Central memory CD8-positive, alpha-beta T cell (primary cell): ENCODE data around the gene S100A11.
A peak's percentile ranks its signal among the peaks of the same experiment; 100 is the strongest.

Experiments used
- ATAC-seq: fragments of 150-1000 bp; cut with Tn5 transposase; replicated peaks from 2 replicates; pipeline ENCODE4 v1.10.0; 2022; ENCODE audit warnings: mild to moderate bottlenecking, moderate FRiP score, moderate number of reproducible peaks; ENCODE audit not compliant: poor library complexity, severe bottlenecking; ENCODE audit errors: extremely low read depth
- DNase-seq, 2 donors: peaks; one replicate each; pipeline ENCODE4 v3.0.0; 2021; ENCODE audit warnings: low spot score in 2 of 2
- H3K27ac Mint-ChIP-seq: one replicate; pipeline ENCODE4 v1.8.0; 2022; ENCODE audit warnings: low read depth, mild to moderate bottlenecking, moderate library complexity, mixed read lengths
- H3K27me3 Mint-ChIP-seq: one replicate; pipeline ENCODE4 v1.8.0; 2022; ENCODE audit warnings: mixed read lengths
- H3K36me3 Mint-ChIP-seq: one replicate; pipeline ENCODE4 v1.8.0; 2022; ENCODE audit warnings: mild to moderate bottlenecking, moderate library complexity, mixed read lengths; ENCODE audit not compliant: insufficient read depth
- H3K4me1 Mint-ChIP-seq: one replicate; pipeline ENCODE4 v1.8.0; 2022; ENCODE audit warnings: mixed read lengths
- H3K4me3 Mint-ChIP-seq: one replicate; pipeline ENCODE4 v1.8.0; 2022; ENCODE audit warnings: mild to moderate bottlenecking, moderate library complexity, mixed read lengths
- H3K9me3 Mint-ChIP-seq: one replicate; pipeline ENCODE4 v1.8.0; 2022; ENCODE audit warnings: mixed read lengths

S100A11 gene

DNA sequence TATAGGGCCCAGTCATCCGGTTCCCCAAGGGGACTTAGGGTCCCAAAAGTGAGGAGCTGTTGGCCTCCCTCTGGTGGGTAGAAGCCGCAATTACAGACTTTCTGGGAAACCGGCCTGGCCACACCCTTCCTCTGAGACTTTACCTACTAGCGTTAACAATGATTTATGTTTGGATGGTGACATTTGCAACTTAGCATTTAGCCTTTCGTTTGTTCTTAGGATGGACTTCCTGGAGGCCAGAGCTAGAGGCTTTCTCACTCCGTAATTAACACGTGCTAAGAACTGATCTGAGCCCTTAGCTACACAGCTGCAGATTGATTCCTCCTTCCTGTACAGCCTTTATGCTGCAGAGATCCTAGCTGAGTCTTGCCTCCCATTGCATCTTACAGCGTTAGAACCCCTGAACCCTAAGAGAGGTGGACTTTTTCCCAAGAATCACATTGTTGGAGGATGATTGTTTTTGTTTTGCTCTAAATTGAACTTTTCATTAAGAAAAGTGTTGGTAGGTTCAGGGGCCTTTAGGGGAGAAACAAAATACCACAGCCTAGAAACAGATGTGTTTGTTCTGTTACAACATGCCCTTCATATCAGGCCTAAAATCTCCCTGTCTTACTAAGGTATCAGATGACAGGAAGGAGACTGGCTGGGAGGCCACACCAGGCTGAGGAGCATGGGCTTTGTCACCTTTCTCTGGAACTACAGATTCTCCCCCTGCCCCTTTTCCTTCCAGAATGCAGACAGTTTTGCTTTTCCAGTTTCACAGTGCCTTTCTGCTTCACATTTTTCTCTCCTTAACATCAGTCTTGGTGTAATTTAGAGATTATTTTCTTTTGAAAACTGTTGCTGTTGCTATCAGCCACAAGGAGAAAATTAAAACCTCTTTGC, 1.9 kb downstream of the S100A11 start:
- Mint-ChIP-seq H3K36me3 (peaks cover 40% of the 10 kb centered on the region), H3K4me1 (peaks cover 38% of the 10 kb centered on the region)

DNA sequence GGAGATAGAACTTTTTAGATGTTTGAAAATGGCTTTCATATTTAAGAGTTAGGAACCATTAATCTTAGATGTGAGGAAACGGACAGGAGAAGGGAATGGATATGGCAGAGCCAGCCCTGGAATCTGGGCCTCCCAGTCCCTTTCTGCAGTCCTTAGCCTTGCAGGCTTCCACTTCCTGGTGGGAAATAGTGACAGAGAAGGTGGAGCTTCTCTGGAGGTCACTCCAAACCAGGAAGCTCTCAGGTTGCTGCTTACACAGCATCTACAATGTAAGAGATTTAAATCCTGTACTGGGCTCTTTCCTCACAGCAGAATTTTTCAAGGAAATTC, 2.5 kb downstream of the S100A11 start:
- ATAC-seq (no peak), DNase-seq (no peak)
- H3K36me3 Mint-ChIP-seq = peaks cover 40% of the 10 kb centered on the region
- no peaks in the 10 kb centered on the region for H3K27me3 Mint-ChIP-seq
- no peaks in the 10 kb centered on the region for H3K9me3 Mint-ChIP-seq
- H3K4me1 Mint-ChIP-seq = peaks cover 38% of the 10 kb centered on the region
- H3K4me3 Mint-ChIP-seq = peak overlapping the region; percentile 94
- H3K27ac Mint-ChIP-seq = peak overlapping the region; percentile 98

More for the DNA sequence above, 1.9 kb downstream of the S100A11 start:
- DNase-seq (peak; percentile 35 to 42), ATAC-seq (peak; percentile 88)
- Mint-ChIP-seq H3K27me3 (no peaks in the 10 kb centered on the region), H3K9me3 (no peaks in the 10 kb centered on the region), H3K27ac (peak overlapping the region; percentile 98), H3K4me3 (peak overlapping the region; percentile 94)

DNA sequence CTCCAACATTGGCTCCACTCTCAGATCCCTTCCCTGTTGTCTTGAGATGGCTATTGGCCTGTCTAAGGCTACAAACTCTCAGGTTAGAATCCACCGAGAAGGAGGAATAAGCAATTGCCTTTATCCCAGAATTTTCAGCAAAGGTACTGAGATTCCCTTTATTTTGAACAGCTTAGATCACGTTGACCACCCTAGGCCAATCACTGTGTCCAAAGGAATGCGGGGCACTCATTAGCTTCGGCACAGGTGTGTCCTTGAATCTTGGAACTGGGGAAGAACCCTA, 6.9 kb downstream of the S100A11 start:
- no peak overlapping the region for H3K4me3 Mint-ChIP-seq
- ATAC-seq (no peak), DNase-seq (no peak)
- no peaks in the 10 kb centered on the region for H3K9me3 Mint-ChIP-seq
- peaks cover 28% of the 10 kb centered on the region for H3K36me3 Mint-ChIP-seq
- H3K4me1 Mint-ChIP-seq = peaks cover 24% of the 10 kb centered on the region
- H3K27me3 Mint-ChIP-seq = no peaks in the 10 kb centered on the region
- H3K27ac Mint-ChIP-seq = no peak overlapping the region

DNA sequence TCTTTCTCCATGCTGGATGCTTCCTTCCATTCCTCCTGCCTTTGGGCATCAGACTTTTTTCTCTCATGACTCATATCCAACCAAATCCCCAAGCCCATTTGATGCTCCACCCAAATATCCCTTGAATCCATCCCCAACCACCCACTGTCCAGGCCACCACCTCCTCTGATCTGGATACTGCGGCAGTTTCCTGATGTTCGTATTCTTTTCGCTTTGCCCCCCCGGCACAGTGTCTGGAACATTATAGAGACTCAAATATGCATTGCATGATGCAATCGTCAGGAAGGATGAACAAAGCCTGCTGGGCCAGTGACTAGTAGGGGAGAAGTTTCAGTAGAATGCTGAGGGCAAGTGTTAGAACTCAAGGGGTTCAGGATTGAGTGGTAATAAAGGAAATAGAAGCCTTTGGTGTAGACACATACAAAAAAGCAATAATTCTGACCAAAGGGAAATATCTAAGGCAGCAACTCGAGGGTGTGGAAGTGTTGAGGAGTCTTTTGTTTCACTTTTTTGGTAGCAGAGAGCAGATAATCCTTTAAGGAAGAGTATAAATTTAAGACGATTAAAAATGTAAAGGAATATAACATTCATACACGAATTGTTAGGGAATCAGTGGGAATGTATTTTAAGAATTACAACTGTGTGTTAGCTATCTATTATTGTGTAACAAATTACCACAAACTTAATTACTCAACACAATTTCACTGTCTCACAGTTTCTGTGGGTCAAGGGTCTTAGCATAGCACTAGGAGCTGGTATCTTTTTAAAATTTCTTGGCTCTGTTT, 7.5 kb downstream of the S100A11 start:
- peaks cover 23% of the 10 kb centered on the region for H3K36me3 Mint-ChIP-seq
- peaks cover 19% of the 10 kb centered on the region for H3K4me1 Mint-ChIP-seq
- H3K9me3 Mint-ChIP-seq = no peaks in the 10 kb centered on the region
- ATAC-seq (no peak), DNase-seq (no peak)
- H3K27ac Mint-ChIP-seq = peak overlapping the region; percentile 3
- no peaks in the 10 kb centered on the region for H3K27me3 Mint-ChIP-seq
- no peak overlapping the region for H3K4me3 Mint-ChIP-seq

DNA sequence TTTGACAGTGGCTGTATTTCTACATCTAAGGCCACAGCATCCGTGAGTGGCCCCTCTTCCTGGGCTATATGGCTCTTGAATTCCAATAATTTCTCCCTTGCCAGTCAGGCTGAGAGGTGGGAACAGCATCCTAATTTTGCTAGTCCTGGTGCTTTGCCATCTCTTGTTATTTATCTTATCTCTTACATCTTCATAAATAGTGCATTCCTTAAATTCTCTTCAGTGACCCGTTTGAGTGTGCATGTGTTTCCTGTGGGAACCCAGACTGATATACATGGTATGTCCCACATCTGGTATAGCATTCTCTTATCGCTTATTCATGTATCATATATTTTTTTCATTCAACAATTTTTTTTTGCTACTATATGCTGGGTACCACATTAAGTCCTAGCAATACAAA, 9.9 kb downstream of the S100A11 start:
- Mint-ChIP-seq H3K4me1 (peaks cover 3% of the 10 kb centered on the region), H3K9me3 (no peaks in the 10 kb centered on the region)

DNA sequence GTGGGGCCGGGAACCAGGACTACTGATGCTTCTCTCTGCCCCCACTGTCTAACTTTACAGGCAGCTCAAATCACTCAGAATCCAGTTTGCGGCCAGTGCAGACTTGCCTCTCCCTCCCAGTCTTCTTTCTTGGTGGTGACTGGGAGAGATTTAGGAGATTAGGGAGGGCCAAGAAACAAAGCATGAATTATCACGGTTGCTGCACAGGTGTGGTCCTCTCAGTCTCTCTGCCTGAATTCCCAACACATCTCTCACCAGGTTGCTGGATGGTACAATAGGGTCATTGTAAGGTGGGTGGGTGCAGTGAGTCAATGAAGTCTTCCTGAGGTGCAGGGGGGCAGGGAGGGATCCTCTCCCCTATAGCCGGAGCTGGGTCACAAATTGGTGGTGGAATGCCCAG, 12.6 kb downstream of the S100A11 start:
- H3K4me1 Mint-ChIP-seq = no peaks in the 10 kb centered on the region
- peaks cover 17% of the 10 kb centered on the region for H3K27me3 Mint-ChIP-seq
- ATAC-seq (no peak), DNase-seq (no peak)
- H3K4me3 Mint-ChIP-seq = no peak overlapping the region
- H3K36me3 Mint-ChIP-seq = peaks cover 1% of the 10 kb centered on the region
- no peak overlapping the region for H3K27ac Mint-ChIP-seq
- H3K9me3 Mint-ChIP-seq = no peaks in the 10 kb centered on the region

More for the DNA sequence above, 9.9 kb downstream of the S100A11 start:
- no peak for ATAC-seq
- DNase-seq = no peak
- Mint-ChIP-seq H3K36me3 (peaks cover 9% of the 10 kb centered on the region), H3K27ac (no peak overlapping the region), H3K27me3 (no peaks in the 10 kb centered on the region), H3K4me3 (no peak overlapping the region)

DNA sequence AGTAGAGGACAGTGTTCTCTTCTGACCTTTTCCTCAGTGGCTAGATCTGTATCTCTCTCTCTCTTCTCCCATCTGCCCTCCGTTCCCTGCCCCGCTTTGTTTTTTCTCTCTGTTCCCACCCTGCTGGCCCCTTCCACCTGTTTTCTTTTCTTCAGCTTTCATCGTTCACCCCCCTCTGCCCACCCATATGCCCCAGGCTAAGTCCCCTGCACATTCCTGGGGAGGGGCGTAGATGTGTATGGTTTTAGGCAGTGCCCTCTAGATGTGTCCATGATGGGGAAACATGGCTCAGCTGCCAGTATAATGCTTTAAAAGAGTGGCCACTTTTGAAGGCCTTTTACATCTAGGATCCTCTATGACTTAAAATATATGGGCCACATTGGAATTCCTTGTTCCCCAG, 13.6 kb downstream of the S100A11 start:
- peaks cover 22% of the 10 kb centered on the region for H3K27me3 Mint-ChIP-seq
- no peak for DNase-seq

DNA sequence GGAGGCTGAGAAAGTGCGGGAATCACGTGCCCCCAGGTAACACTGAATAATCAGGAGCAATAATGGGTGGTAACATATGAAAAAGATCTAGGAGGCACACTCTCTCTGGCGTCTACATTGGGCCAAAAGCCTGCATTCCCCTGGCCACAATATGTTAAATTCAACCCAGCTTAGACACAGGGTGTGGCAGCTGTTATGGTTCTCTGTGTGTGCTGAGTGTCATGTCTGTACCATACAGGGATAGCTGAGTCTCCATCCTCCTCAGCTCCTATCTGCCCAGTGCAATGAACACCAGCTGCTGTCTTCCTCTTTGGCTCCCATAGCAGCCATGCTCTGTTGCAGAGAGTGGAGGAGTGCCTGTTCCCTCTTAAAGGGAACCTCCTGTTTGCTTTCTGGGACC, 14.3 kb downstream of the S100A11 start:
- Mint-ChIP-seq H3K4me1 (no peaks in the 10 kb centered on the region), H3K9me3 (no peaks in the 10 kb centered on the region), H3K27ac (no peak overlapping the region), H3K36me3 (no peaks in the 10 kb centered on the region), H3K4me3 (no peak overlapping the region), H3K27me3 (peaks cover 30% of the 10 kb centered on the region)
- ATAC-seq (no peak), DNase-seq (no peak)

More for the DNA sequence above, 13.6 kb downstream of the S100A11 start:
- no peaks in the 10 kb centered on the region for H3K9me3 Mint-ChIP-seq
- no peak for ATAC-seq
- H3K4me1 Mint-ChIP-seq = no peaks in the 10 kb centered on the region
- no peaks in the 10 kb centered on the region for H3K36me3 Mint-ChIP-seq
- H3K27ac Mint-ChIP-seq = no peak overlapping the region
- no peak overlapping the region for H3K4me3 Mint-ChIP-seq

DNA sequence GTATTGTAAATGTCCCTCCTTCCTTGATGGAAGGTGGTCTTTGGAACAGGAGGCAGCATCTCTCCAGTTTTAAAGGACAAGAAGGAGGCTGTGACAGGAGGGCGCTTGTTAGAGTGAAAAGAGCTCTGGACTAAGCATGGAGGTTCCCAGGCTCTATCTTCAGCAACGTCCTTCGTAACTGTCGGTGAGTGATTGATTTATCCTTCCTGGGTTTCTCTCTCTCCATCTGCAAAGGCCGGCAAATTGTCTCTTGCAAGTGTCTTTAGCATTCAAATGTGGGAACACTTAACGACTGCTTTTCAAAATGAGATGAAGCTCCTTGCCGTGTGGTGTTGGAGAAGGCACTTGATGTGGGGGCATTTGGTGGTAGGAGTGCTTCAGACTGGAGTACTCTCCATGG, 15.2 kb downstream of the S100A11 start:
- no peaks in the 10 kb centered on the region for H3K36me3 Mint-ChIP-seq
- peaks cover 36% of the 10 kb centered on the region for H3K27me3 Mint-ChIP-seq
- no peaks in the 10 kb centered on the region for H3K9me3 Mint-ChIP-seq
- no peak overlapping the region for H3K27ac Mint-ChIP-seq
- H3K4me3 Mint-ChIP-seq = no peak overlapping the region
- no peaks in the 10 kb centered on the region for H3K4me1 Mint-ChIP-seq
- ATAC-seq (no peak), DNase-seq (no peak)

DNA sequence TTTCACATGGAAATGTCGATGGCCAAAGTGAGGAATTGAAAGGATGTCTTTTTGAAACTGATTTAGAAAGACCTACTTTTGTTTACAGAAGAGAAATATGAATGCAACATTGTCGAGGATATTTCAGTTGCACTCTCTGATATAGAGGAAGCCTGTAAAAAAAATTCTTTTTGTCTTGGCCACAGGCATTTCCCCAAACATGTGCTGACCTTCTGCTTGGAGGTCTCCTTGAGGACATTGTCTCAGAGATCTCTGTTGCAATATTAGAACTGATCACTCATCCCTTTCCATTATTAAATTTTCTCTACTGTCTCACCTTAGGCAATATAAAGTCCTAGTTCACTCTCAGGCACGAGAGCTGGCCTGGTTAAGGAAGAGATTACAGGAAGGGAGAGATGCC, 16.0 kb downstream of the S100A11 start:
- Mint-ChIP-seq H3K4me1 (no peaks in the 10 kb centered on the region), H3K4me3 (no peak overlapping the region), H3K36me3 (no peaks in the 10 kb centered on the region), H3K9me3 (no peaks in the 10 kb centered on the region), H3K27ac (no peak overlapping the region), H3K27me3 (peaks cover 40% of the 10 kb centered on the region)
- no peak for ATAC-seq
- DNase-seq = no peak

DNA sequence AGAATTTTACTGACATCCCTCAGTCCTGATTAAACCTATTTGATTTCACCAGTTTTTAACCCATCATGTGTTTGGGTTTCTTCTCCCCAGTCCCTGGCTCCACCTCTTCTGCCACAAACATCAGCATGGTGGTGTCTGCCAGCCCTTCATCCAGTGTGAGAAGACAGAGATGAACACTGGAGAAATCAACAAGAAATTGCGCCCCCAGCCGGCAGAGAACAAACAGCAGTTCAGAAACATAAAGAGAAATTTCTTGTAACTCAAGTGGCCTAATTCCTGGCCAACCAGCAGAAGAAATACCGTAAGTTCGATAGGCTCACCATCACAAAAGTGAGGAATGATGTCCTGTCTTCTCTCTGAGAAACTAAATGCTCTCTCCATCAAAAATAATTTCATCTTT, 18.3 kb downstream of the S100A11 start:
- peaks cover 4% of the 10 kb centered on the region for H3K4me1 Mint-ChIP-seq
- H3K36me3 Mint-ChIP-seq = no peaks in the 10 kb centered on the region
- DNase-seq (no peak), ATAC-seq (no peak)
- peaks cover 57% of the 10 kb centered on the region for H3K27me3 Mint-ChIP-seq
- no peak overlapping the region for H3K27ac Mint-ChIP-seq
- no peak overlapping the region for H3K4me3 Mint-ChIP-seq
- no peaks in the 10 kb centered on the region for H3K9me3 Mint-ChIP-seq

DNA sequence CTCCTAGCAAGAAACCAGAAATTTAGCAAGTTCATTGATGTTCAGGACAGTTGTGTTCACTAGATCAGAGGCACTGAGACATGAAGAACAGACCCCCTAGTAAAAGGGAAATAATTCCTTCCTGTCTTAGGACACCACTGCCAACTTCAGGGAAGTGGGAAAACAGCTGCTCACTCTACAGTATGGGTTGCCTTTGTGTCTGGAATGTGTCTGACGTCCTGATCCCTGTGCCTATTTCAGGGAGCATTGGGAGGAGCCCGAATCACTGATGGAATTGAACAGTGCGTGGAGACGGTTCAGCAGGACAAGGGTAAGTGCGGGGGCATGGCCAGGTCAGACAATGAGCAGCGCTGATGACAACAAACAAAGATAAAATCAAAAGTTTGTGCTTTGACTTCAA, 21.0 kb downstream of the S100A11 start:
- Mint-ChIP-seq H3K36me3 (no peaks in the 10 kb centered on the region), H3K4me1 (peaks cover 5% of the 10 kb centered on the region), H3K27ac (no peak overlapping the region), H3K9me3 (no peaks in the 10 kb centered on the region), H3K27me3 (peaks cover 63% of the 10 kb centered on the region), H3K4me3 (no peak overlapping the region)
- DNase-seq = no peak
- no peak for ATAC-seq

DNA sequence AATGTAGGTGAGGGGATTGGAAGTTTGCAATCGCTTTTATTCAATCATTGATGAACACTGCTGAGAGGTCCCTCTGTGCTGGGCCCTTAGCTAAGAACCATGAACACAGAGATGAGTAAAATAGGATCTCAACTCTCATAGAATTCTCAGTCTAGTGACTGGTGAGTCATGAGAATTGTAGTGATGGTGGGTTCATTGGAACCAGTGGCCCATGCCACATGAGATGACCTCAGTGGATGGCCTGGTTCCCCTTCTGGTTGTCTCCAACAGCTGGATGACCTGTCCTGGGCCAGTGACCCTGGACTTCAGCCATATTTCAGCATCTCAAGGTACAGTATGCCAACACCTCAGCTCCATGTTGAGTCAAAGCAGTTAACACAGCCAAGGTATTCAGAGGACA, 21.9 kb downstream of the S100A11 start:
- ATAC-seq (no peak), DNase-seq (no peak)
- no peak overlapping the region for H3K27ac Mint-ChIP-seq
- H3K36me3 Mint-ChIP-seq = no peaks in the 10 kb centered on the region
- H3K9me3 Mint-ChIP-seq = no peaks in the 10 kb centered on the region
- H3K4me3 Mint-ChIP-seq = no peak overlapping the region
- H3K4me1 Mint-ChIP-seq = peaks cover 5% of the 10 kb centered on the region
- peaks cover 54% of the 10 kb centered on the region for H3K27me3 Mint-ChIP-seq
